ENCODE data around the gene SMPD3. TPM values are rescaled to one million over a fixed set of nuclear protein-coding genes. Genes with fewer than 3 reads are reported as not detected.
"Not testable (repeated sequence)": the region's sequence is repeated elsewhere in the genome, so short reads cannot be mapped to it uniquely, and the experiment has no call there.

Gene SMPD3
- under 1 TPM; 0.17 to 0.94 (median 0.51) TPM for total RNA-seq
- polyA plus RNA-seq = 0.14 TPM
- long read RNA-seq, donor 1, partial matches to known transcripts = 0 of 2 reads
- long read RNA-seq, donor 1, other reads (novel, unspliced or antisense) = 2 of 2 reads
- long read RNA-seq, donor 2, partial matches to known transcripts = 1 of 1 reads
- long read RNA-seq, donor 2, other reads (novel, unspliced or antisense) = 0 of 1 reads
- long read RNA-seq, donor 3 = 0 reads
- long read RNA-seq, donor 4 = 0 reads

- DNase-seq (peak; percentile 99), ATAC-seq (peak; percentile 99)
- WGBS = 2% methylated on average over 59 of the region's 59 CpGs
- Histone ChIP-seq H3K4me3 (ENCODE audit: low read length) (peak within 1 kb of the TSS; percentile 29), H3K27me3 (ENCODE audit: control insufficient read depth, insufficient read depth) (no peaks in the 10 kb centered on the region), H3K9me3 (ENCODE audit: control insufficient read depth, low read length) (no peaks in the 10 kb centered on the region), H3K4me1 (ENCODE audit: control insufficient read depth, insufficient read depth, low read length) (peaks cover 3% of the 10 kb centered on the region), H3K27ac (ENCODE audit: low read length) (no peak within 1 kb of the TSS)
- intact Hi-C loops (cut with DNase I) = no loop called here
Measured at GRCh38 chr16:68448360-68448970, at the start of gene SMPD3. Gene SMPD3, minus strand, starts transcription at chr16:68448508. Its CDS starts 76,327 bp downstream, at chr16:68372181.

- no peaks in the 10 kb centered on the region for H3K9me3 ChIP-seq (ENCODE audit: control insufficient read depth, low read length)
- no peak overlapping the region for H3K4me3 ChIP-seq (ENCODE audit: low read length)
- intact Hi-C loops (cut with DNase I) = no loop called here
- no peaks in the 10 kb centered on the region for H3K4me1 ChIP-seq (ENCODE audit: control insufficient read depth, insufficient read depth, low read length)
- ATAC-seq (no peak), DNase-seq (no peak)
- WGBS = 60% methylated on average over 8 of the region's 8 CpGs
- H3K27me3 ChIP-seq (ENCODE audit: control insufficient read depth, insufficient read depth) = no peaks in the 10 kb centered on the region
- no peak overlapping the region for H3K27ac ChIP-seq (ENCODE audit: low read length)
Measured at GRCh38 chr16:68496689-68497088, 48.4 kb upstream of the SMPD3 start.

GRCh38 chr16:68494261-68494660 is 46.0 kb upstream of the SMPD3 start:
- H3K27me3 ChIP-seq (ENCODE audit: control insufficient read depth, insufficient read depth); H3K4me1 ChIP-seq (ENCODE audit: control insufficient read depth, insufficient read depth, low read length); ATAC-seq; H3K27ac ChIP-seq (ENCODE audit: low read length); H3K4me3 ChIP-seq (ENCODE audit: low read length); intact Hi-C loops (cut with DNase I); DNase-seq; H3K9me3 ChIP-seq (ENCODE audit: control insufficient read depth, low read length): not testable (repeated sequence)
- 91% methylated on average over 5 of the region's 5 CpGs for WGBS

DNA sequence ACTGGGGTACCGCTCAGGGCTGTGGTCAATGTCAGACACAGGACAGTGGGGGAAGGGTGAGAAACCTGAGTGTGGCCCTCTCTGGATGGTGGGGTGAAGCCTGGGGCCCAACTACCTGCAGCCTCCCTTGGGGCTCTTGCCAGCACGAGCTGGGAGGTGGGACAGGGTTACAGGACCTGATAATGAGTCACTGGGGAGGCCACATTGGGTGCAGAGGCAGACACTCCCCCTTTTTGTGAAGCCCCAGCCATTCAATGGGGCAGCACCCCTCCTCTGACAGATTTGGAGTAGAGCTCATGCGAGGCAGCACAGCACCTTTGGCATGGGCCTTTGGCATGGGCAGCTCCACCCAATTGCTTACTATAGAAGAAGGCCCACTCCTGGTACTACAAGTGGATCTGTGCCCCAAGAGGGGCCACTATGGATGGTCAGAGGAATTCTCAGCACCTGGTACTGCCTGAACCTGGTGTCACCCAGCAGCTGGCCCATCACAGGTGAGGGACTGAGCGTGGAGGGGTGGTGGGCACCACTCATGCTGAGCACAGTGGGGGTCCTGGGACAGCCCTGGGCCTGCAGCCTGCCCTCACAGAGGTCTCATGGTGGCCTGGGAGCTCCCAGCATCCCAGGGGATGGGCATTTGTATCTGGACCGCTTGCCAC is 45.2 kb upstream of the SMPD3 start:
- Histone ChIP-seq H3K4me1 (ENCODE audit: control insufficient read depth, insufficient read depth, low read length) (no peaks in the 10 kb centered on the region), H3K4me3 (ENCODE audit: low read length) (no peak overlapping the region), H3K9me3 (ENCODE audit: control insufficient read depth, low read length) (no peaks in the 10 kb centered on the region), H3K27me3 (ENCODE audit: control insufficient read depth, insufficient read depth) (no peaks in the 10 kb centered on the region), H3K27ac (ENCODE audit: low read length) (no peak overlapping the region)
- no peak for ATAC-seq
- no peak for DNase-seq
- intact Hi-C loops (cut with DNase I) = no loop called here
- WGBS = 89% methylated on average over 5 of the region's 5 CpGs

GRCh38 chr16:68492543-68493411 is 44.5 kb upstream of the SMPD3 start:
- Histone ChIP-seq H3K27ac (ENCODE audit: low read length) (no peak overlapping the region), H3K27me3 (ENCODE audit: control insufficient read depth, insufficient read depth) (no peaks in the 10 kb centered on the region), H3K9me3 (ENCODE audit: control insufficient read depth, low read length) (no peaks in the 10 kb centered on the region), H3K4me1 (ENCODE audit: control insufficient read depth, insufficient read depth, low read length) (no peaks in the 10 kb centered on the region), H3K4me3 (ENCODE audit: low read length) (no peak overlapping the region)
- DNase-seq = peak in 1 of 3 donors; percentile 49
- 79% methylated on average over 6 of the region's 6 CpGs for WGBS
- peak; percentile 41 to 56 for ATAC-seq
- intact Hi-C loops (cut with DNase I) = no loop called here

DNA sequence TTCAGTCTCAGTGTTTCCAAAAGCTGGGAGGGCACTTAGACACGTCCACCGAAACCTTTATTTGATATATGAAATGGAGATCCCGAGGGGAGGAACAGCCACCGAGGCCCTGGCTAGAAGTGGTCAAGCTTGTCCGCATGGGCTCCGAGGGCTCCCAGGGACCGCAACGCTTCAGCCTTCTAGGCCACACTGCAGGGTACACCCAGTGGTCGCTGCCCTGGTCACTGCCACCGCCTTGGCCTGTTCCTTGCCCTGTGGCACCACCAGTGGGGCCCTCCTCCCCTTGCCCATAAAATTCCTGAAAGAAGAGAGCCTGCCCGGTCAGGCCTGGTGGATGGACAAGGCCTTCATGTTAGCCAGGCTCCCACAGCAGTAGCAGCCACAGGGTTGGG is 43.8 kb upstream of the SMPD3 start:
- Histone ChIP-seq H3K27ac (ENCODE audit: low read length) (no peak overlapping the region), H3K9me3 (ENCODE audit: control insufficient read depth, low read length) (no peaks in the 10 kb centered on the region), H3K4me1 (ENCODE audit: control insufficient read depth, insufficient read depth, low read length) (no peaks in the 10 kb centered on the region), H3K4me3 (ENCODE audit: low read length) (no peak overlapping the region), H3K27me3 (ENCODE audit: control insufficient read depth, insufficient read depth) (no peaks in the 10 kb centered on the region)
- ATAC-seq = no peak
- no peak for DNase-seq
- 88% methylated on average over 11 of the region's 11 CpGs for WGBS
- intact Hi-C loops (cut with DNase I) = no loop called here

- intact Hi-C loops (cut with DNase I) = no loop called here
- H3K4me3 ChIP-seq (ENCODE audit: low read length) = no peak overlapping the region
- H3K27ac ChIP-seq (ENCODE audit: low read length) = no peak overlapping the region
- H3K4me1 ChIP-seq (ENCODE audit: control insufficient read depth, insufficient read depth, low read length) = no peaks in the 10 kb centered on the region
- WGBS = 82% methylated on average over 14 of the region's 14 CpGs
- ATAC-seq (no peak), DNase-seq (no peak)
- H3K9me3 ChIP-seq (ENCODE audit: control insufficient read depth, low read length) = no peaks in the 10 kb centered on the region
- no peaks in the 10 kb centered on the region for H3K27me3 ChIP-seq (ENCODE audit: control insufficient read depth, insufficient read depth)
Measured at GRCh38 chr16:68491576-68491950, 43.3 kb upstream of the SMPD3 start.

DNA sequence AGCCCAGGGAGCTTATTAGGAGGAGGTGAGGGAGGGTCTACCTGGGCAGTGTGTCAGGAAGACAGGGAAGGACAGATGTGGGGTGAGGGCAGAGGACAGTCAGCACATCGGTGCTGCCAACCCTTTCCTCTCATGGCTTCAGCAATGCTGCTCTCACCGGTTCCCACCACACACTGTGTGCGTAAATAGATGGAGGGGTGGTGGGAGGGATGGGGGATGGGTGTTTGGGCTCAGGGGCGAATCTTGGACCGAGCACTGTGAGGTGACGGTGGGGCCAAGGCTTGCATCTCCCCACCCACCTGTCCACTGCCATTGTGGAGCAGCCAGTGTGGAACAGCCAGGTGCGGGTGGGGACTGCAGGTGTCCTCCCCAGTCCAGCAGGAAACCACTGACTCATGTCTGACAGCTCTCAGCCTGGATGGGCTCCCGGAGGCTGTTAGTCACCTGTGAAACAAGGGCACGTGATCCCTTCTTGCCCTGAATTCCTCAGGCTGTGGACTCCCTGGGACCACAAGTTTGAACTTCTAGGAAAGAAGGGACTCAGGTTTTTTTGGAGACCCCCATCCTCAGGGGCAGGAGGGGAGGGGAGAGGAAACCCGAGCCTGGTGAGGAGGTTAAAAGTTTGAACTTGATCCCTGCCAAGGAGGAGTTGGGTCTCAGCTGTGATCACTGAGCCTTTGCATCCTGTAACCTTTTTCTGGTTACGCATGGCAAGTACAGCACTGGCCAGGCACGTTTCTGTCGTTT is 42.7 kb upstream of the SMPD3 start:
- no peak overlapping the region for H3K4me3 ChIP-seq (ENCODE audit: low read length)
- no peak for DNase-seq
- no peaks in the 10 kb centered on the region for H3K9me3 ChIP-seq (ENCODE audit: control insufficient read depth, low read length)
- no peak overlapping the region for H3K27ac ChIP-seq (ENCODE audit: low read length)
- peak in 1 of 2 donors; percentile 17 for ATAC-seq
- no peaks in the 10 kb centered on the region for H3K27me3 ChIP-seq (ENCODE audit: control insufficient read depth, insufficient read depth)
- WGBS = 54% methylated on average over 13 of the region's 13 CpGs
- no peaks in the 10 kb centered on the region for H3K4me1 ChIP-seq (ENCODE audit: control insufficient read depth, insufficient read depth, low read length)
- intact Hi-C loops (cut with DNase I) = no loop called here

GRCh38 chr16:68490358-68490757 is 42.0 kb upstream of the SMPD3 start:
- DNase-seq (no peak), ATAC-seq (no peak)
- H3K9me3 ChIP-seq (ENCODE audit: control insufficient read depth, low read length) = no peaks in the 10 kb centered on the region
- H3K4me1 ChIP-seq (ENCODE audit: control insufficient read depth, insufficient read depth, low read length) = no peaks in the 10 kb centered on the region
- no peaks in the 10 kb centered on the region for H3K27me3 ChIP-seq (ENCODE audit: control insufficient read depth, insufficient read depth)
- intact Hi-C loops (cut with DNase I) = no loop called here
- H3K27ac ChIP-seq (ENCODE audit: low read length) = no peak overlapping the region
- 67% methylated on average over 1 of the region's 1 CpG for WGBS
- no peak overlapping the region for H3K4me3 ChIP-seq (ENCODE audit: low read length)

DNA sequence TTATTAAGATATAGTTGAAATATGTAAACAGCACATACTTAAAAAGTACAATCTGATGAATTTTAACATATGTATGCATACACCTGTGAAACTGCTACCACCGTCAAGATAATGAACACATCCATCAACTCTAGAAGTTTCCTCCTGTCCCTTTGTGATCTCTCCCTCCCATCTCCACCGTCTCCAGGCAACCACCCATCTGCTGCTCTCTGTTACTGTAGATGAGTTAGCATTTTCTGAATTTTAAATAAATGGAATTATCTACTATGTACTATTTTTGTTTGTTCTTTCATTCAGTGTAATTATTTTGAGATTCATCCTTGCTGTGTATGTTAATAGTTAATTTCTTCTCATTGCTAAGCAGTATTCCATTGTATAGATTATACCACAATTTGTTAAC is 40.2 kb upstream of the SMPD3 start:
- whole genome bisulfite sequencing = 53% methylated on average over 2 of the region's 2 CpGs
- ATAC-seq = no peak

More for the DNA sequence above, 40.2 kb upstream of the SMPD3 start:
- no peak for DNase-seq
- intact Hi-C loops (cut with DNase I) = no loop called here
- no peaks in the 10 kb centered on the region for H3K27me3 ChIP-seq (ENCODE audit: control insufficient read depth, insufficient read depth)
- no peak overlapping the region for H3K4me3 ChIP-seq (ENCODE audit: low read length)
- H3K27ac ChIP-seq (ENCODE audit: low read length) = no peak overlapping the region
- no peaks in the 10 kb centered on the region for H3K4me1 ChIP-seq (ENCODE audit: control insufficient read depth, insufficient read depth, low read length)
- H3K9me3 ChIP-seq (ENCODE audit: control insufficient read depth, low read length) = no peaks in the 10 kb centered on the region
